Activated gamma-delta T cell treated with anti-CD3 and anti-CD28 coated beads, Interleukin-2, amount 50 U/mL, for 16 hours (primary cell): Measurements from ENCODE around the gene FAM117B.

ENCODE experiments used
- DNase-seq: peaks from one replicate; pipeline ENCODE4 v3.0.0-alpha.2; 2020; ENCODE audit warnings: low read depth

The FAM117B gene

GRCh38 chr2:202815548-202816360 lies 181.0 kb downstream of the FAM117B start:
- DNase-seq: no peak

DNA sequence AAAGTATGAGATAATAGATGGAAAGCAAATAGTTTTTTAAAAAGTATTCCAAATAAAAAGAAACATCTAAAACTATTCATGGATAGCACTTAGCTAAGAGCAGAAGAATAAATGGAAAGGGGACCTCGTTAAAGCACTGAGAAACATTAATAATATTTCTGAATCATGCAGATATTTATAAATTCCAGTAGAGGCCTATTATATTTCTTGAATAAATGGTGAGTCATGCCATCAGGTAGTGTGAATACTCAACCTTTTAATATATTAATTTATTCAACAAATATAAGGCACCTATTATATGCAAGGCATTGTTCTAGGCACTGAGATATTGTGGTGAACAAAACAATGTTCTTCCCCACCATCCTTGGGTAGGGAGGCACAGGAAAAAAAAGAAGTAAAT lies 183.0 kb downstream of the FAM117B start:
- DNase-seq: no peak

- no peak for DNase-seq
Measured at GRCh38 chr2:202818321-202818720, 183.6 kb downstream of the FAM117B start.
